ENCODE results near the gene SERTAD3. TPM values are rescaled to one million over a fixed set of nuclear protein-coding genes. Genes with fewer than 3 reads are reported as not detected.
"Not testable (repeated sequence)": the region's sequence is repeated elsewhere in the genome, so short reads cannot be mapped to it uniquely, and the experiment has no call there.

The SERTAD3 gene
- total RNA-seq, 1 experiment from 2014 or later = 12.3 TPM

GRCh38 chr19:40458597-40458974 is 14.5 kb upstream of the SERTAD3 start:
- DNase-seq (ENCODE audit: extremely low read depth, low read depth) = no peak

DNA sequence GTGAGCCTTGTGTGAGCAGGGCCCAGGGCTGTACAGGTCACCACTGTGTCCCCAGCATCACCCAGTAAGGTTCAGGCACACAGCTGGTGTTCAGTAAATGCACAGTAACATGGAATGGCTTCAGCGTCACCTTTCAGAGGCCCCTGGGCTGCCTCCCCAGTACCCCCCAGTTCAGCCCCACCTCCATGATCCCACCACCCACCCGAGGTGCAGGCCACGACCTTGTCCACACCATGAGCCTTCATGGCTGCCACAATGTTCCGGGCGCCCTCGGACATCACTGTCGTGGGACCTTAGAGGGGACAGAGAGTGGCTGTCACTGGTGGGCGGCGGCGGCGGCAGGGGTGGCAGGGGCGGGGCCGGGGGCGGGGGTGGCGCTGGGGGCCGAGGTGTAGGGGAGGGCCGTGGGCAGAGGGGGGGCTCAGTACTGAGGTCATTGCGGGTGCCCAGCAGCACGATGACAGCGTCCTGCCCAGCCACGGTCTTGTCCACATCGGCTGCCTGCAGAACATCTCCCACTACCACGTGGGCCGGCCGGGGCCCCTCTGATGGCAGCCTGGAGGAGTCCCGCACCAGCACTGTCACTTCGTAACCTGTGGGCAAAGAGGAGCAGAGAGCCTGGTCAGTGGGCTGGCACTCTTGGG is 13.9 kb upstream of the SERTAD3 start:
- no peak for DNase-seq (ENCODE audit: extremely low read depth, low read depth)

- DNase-seq (ENCODE audit: extremely low read depth, low read depth) = no peak
Measured at GRCh38 chr19:40457048-40457447, 12.9 kb upstream of the SERTAD3 start.

DNA sequence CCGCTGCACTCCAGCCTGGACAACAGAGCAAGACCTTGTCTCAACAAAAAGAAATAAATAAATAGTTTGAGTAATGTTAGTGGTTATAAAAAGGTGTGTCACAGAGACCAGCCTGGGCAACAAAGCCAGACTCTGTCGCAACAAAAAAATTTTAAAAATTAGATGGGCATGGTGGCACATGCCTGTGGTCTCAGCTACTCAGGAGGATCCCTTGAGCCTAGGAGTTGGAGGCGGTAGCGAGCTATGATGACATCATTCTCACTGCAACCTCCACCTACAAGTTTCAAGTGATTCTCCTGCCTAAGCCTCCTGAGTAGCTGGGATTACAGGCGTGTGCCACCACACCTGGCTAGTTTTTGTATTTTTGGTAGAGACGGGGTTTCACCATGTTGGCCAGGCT is 9.8 kb upstream of the SERTAD3 start:
- not testable (repeated sequence) for DNase-seq (ENCODE audit: extremely low read depth, low read depth)

- DNase-seq (ENCODE audit: extremely low read depth, low read depth) = no peak
Measured at GRCh38 chr19:40453151-40453735, 9.1 kb upstream of the SERTAD3 start.

- DNase-seq (ENCODE audit: extremely low read depth, low read depth) = no peak
Measured at GRCh38 chr19:40452016-40452415, 7.9 kb upstream of the SERTAD3 start.

DNA sequence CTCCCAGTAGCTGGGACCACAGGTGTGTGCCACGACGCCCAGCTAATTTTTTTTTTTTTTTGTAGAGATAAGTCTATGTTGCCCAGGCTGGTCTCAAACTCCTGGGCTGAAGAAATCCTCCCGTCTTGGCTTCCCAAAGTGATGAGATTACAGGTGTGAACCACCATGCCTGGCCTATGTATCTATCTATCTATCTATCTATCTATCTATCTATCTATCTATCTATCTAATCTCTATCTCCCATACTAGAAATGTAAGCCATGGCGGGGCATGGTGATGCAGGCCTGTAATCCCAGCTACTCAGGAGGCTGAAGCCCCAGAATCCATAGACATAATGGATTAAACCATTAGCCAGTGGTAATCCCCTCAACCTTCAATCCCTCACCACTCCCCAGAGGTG is 6.5 kb upstream of the SERTAD3 start:
- DNase-seq (ENCODE audit: extremely low read depth, low read depth) = no peak

DNA sequence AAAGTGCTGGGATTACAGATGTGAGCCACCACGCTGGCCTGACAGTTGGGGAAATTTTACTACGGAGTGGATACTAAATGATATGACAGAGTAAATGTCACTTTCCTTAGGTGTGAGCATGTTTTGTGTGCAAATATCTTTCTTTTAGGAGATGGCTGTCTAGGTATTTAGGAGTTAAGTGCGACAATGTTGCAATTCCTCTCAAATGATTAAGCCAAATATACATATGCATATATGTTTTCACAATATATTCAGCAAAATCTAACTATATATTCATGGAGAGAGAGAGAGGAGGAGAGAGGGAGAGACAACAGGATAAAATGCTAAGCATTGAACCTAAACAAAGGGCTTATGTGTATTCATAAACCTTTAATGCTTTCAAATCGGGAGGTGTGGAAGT is 5.4 kb upstream of the SERTAD3 start:
- no peak for DNase-seq (ENCODE audit: extremely low read depth, low read depth)

DNA sequence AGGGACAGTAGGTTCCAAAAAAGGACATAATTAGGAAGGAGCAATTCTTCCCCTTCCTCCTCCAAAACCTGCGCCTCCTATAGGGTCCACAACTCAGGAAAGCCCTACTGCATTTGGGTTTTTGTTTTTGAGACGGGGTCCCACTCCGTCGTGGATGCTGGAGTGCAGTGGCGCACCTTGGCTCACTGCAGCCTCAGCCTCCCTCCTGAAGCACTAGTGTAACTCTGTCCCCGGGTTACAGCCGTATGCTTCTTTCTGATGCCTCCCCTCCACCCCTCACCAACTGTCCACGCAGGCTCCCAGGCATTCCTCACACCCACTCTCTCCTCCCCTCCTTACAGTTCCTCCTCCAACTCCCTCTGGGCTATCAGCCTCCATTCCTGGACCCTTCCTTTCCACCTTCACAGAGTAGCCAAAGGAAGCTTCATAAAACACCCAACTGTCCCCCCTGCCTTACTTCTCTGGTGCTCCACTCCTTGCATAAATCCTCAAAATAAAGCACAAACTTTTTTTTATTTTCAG is 2.2 kb upstream of the SERTAD3 start:
- no peak for DNase-seq (ENCODE audit: extremely low read depth, low read depth)

- no peak for DNase-seq (ENCODE audit: extremely low read depth, low read depth)
Measured at GRCh38 chr19:40445780-40446262, 1.7 kb upstream of the SERTAD3 start.

DNA sequence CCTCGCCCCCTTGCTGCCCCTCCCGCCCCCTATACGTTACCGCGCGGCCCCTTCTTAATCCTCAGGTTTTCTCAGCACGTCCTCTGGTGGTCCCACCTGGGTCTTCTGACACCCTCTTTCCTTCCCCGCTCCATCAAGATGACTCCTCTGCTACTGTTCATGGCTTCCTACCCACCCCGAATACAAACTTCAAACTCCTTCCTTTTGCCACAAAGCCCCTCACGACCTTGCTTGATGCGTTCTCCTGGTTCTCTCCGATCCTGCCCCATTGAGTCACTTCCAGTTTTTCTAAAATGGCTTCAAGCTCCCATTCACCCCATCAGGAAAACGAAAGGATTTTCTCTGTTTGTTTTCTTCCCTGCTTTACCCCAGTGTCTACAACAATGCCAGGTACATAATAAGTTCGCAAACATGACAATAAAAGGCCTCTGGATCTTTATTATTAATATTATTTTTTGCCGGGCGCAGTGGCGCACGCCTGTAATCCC is 734 bp upstream of the SERTAD3 start:
- no peak for DNase-seq (ENCODE audit: extremely low read depth, low read depth)

DNA sequence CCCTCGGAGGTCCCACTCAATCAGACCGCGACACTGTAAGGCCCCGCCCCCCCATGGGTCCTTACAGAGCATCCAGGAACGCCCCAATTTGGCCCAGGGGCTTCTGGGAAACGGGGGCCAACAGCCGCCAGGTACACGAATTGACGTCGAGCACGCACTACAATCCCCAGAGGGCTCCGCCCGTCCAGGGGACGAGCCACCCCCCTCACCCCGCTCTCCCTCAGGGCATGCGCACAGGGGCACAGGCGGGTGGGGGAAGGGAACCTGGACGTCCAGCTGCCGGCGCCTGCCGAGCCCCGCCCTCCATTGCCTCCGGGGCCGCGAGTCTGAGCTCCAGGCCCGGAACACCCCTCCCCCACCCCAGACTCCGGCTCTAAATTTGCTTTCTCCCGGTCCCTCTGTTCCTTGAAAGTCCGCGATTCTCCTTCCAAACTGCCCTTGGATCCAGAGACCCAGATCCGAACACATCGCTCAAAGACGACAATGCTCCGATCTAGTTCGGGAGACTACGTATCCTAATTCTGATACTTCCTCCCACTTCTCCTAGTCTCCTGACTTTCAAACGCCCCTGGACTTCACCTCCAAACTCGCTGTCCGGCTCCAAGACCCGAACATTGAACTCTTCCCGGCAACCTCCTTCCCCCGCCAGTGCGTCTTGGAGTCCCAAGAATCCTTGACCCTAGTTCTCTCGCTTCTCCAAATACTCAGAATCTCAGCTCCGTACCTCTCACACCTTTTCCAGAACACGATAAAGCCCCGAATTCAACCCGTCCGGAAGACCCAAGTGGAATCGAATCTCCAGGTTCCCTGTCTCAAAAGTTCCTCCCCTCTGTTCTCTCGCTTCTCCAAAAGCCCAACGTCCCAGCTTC is 770 bp downstream of the SERTAD3 start:
- DNase-seq (ENCODE audit: extremely low read depth, low read depth) = peak; percentile 95

DNA sequence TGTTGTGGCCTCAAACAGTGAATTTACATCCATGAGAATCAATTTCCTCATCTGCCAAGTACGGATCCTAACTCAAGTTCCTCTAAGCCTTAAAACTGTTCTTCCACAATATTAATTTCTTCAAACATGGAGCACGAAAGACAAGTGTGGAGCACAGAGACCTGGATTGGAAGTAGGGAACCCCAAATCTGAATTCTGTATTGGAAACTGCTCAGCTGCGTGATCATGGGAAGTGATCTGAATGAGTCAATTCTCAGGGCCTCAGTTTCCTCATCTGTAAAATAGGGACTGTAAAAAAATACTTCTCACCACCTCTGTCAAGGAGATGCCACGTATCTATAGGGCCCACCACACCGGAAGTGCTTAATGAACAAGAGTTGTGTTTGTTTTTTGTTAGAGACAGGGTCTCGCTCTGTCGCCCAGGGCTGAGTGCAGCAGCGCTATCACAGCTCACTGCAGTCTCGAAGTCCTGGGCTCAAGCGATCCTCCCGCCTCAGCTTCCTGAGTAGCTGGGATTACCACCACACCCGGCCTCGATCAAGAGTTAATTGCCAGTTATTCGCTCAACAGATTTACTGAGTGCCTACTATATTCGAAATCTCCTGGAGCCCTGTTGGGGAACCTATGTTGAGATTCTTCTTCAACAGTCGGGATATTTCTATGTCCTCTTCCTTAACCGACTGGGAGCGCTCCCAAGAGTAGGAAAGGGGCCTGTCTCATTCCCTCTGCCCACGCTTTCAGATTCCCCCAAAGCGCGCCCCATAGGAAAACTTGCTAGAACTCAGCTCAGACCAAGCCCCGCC is 1.6 kb downstream of the SERTAD3 start:
- DNase-seq (ENCODE audit: extremely low read depth, low read depth) = no peak

DNA sequence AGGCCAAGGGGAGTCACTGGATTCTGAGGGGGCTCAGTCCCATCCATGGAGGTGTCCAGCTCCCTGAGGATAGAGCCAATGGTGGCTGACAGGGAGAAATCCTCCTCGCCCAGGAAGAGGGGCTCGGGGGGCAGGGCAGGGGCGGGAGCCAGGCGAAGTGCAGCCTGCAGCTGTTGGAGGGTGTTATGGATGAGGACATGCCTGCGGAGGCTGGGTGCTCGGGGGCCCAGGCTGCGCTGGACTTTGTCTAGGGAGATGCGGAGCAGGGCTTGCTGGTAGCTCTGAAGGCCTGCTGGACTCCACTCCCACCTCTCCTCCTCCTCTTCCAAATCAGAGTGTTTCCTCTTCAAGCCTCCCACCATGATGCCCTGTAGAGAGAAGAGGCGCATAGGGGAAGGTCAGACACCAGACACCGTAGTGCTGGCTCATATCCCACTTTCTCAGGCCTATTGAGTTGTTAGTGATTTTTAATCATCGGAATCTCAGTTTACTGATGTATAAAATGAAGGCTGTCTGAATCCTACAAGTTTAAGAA is 2.3 kb downstream of the SERTAD3 start:
- no peak for DNase-seq (ENCODE audit: extremely low read depth, low read depth)

DNA sequence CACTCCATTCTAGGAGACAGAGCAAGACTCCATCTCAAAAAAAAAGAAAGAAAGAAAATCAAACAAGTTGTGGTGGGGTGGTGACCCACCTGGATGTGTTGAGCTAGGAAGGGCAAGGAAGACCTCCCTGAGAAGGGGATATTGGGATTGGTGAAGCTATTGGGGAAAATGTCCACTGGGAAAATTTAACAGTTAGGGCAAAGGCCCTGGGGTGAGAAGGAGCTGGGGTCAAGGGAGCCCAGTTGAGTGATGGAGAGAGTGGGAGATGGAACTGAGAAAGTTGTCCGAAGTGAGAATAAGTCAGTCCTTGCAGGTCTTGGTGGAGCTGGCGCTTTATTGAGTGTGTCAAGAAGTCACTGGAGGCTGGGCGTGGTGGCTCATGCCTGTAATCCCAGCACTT is 5.9 kb downstream of the SERTAD3 start:
- no peak for DNase-seq (ENCODE audit: extremely low read depth, low read depth)

DNA sequence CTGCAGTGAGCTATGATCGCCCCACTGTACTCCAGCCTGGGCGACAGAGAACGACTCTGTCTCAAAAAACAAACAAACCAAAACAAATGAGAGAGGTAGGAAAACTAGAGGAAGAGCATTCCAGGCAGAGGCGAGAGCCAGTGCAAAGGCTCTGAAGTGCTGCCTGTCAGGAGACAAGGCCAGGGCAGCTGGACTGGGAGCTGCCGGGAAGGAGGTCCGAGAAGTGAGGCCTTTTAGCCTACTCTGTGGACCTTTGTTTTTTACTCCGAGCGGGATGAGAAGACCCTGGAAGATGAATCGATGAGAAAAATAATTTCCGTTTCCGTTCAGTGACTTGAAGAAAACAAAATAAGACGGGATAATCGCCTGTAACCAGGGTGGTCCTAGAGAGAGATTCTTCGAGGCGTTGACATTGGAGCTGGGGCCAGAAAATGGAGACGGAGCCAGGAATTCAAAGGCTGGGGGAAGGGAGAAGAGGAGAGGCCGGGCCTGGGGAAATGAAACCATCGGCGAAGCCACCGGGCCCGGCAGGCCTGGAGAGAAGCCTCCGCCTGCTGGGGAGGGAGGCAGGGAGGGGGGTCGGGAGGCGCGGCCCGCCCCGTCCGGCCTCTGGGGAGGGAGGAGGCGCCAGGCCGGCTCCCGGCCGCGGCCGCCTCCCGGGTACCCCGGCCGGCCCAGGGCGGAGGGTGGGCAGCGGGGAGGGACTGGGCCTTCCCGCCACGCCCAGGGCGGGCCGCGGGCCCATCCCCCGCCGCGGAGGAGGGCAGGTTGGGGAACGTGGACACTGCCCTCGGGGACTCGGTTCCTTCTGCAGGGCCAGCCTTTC is 10.5 kb downstream of the SERTAD3 start:
- peak; percentile 86 for DNase-seq (ENCODE audit: extremely low read depth, low read depth)

DNA sequence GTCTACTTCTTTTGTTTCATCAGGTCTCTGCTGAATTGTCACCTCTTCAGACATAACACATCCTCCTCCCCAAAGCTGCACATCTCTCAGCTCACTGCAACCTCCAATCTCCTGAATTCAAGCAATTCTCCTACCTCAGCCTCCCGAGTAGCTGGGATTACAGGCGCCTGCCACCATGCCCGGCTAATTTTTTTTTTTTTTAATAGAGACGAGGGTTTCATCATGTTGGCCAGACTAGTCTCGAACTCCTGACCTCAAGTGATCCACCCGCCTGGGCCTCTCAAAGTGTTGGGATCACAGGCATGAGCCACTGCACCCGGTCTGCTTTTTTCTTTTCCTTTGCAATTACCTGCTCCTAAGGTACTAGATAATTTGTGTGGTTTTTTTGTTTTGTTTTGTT is 11.4 kb downstream of the SERTAD3 start:
- DNase-seq (ENCODE audit: extremely low read depth, low read depth) = not testable (repeated sequence)

DNA sequence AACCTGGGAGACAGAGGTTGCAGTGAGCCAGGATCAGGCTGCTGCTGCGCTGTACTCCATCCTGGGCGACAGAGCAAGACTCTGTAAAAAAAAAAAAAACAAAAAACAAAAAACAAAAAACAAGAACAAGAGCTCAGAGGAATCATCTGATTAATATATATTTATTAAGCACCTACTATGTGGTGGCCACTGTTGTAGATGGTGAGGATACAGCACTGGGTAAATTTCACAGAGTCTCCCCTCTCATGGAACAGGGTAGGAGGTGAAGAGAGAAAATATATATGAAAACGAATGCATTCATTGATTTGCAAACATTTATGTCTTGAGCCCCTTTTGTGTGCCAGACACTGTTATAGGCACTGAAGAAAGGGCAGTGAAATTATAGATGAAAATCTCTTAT is 12.4 kb downstream of the SERTAD3 start:
- DNase-seq (ENCODE audit: extremely low read depth, low read depth) = no peak

- DNase-seq (ENCODE audit: extremely low read depth, low read depth) = not testable (repeated sequence)
Measured at GRCh38 chr19:40430242-40430641, 13.9 kb downstream of the SERTAD3 start.
